HG02840 (cell line): Measurements from ENCODE around the gene BTBD9.

Source experiments
- ATAC-seq: cut with Tn5 transposase; IDR thresholded peaks from one replicate; pipeline ENCODE4 v1.9.1; 2021; ENCODE audit warnings: mild to moderate bottlenecking, moderate library complexity, moderate number of reproducible peaks; ENCODE audit not compliant: unreplicated experiment, low FRiP score

The BTBD9 gene

GRCh38 chr6:38514399-38514798, 125.3 kb downstream of the BTBD9 start:
- no peak for ATAC-seq

GRCh38 chr6:38512211-38512610, 127.5 kb downstream of the BTBD9 start:
- no peak for ATAC-seq

- ATAC-seq: no peak
Measured at GRCh38 chr6:38510205-38510604, 129.5 kb downstream of the BTBD9 start.

GRCh38 chr6:38509713-38510112, 130.0 kb downstream of the BTBD9 start:
- no peak for ATAC-seq

- ATAC-seq: no peak
Measured at GRCh38 chr6:38508894-38509293, 130.8 kb downstream of the BTBD9 start.

- no peak for ATAC-seq
Measured at GRCh38 chr6:38508286-38508685, 131.4 kb downstream of the BTBD9 start.

GRCh38 chr6:38507173-38507572, 132.6 kb downstream of the BTBD9 start:
- ATAC-seq: no peak

- ATAC-seq: no peak
Measured at GRCh38 chr6:38505826-38506225, 133.9 kb downstream of the BTBD9 start.

- ATAC-seq: no peak
Measured at GRCh38 chr6:38504996-38505395, 134.7 kb downstream of the BTBD9 start.

- no peak for ATAC-seq
Measured at GRCh38 chr6:38503960-38504682, 135.6 kb downstream of the BTBD9 start.

GRCh38 chr6:38503032-38503773, 136.5 kb downstream of the BTBD9 start:
- no peak for ATAC-seq

- ATAC-seq: no peak
Measured at GRCh38 chr6:38502423-38502822, 137.3 kb downstream of the BTBD9 start.

- no peak for ATAC-seq
Measured at GRCh38 chr6:38501931-38502330, 137.8 kb downstream of the BTBD9 start.

GRCh38 chr6:38499529-38500096, 140.1 kb downstream of the BTBD9 start:
- no peak for ATAC-seq

- ATAC-seq: no peak
Measured at GRCh38 chr6:38498805-38499445, 140.8 kb downstream of the BTBD9 start.

GRCh38 chr6:38498085-38498484, 141.6 kb downstream of the BTBD9 start:
- ATAC-seq: no peak

- ATAC-seq: no peak
Measured at GRCh38 chr6:38497546-38497945, 142.2 kb downstream of the BTBD9 start.

- no peak for ATAC-seq
Measured at GRCh38 chr6:38495922-38496635, 143.7 kb downstream of the BTBD9 start.

GRCh38 chr6:38495518-38495917, 144.2 kb downstream of the BTBD9 start:
- no peak for ATAC-seq

GRCh38 chr6:38493931-38494547, 145.7 kb downstream of the BTBD9 start:
- no peak for ATAC-seq
